ENCODE results near the gene KRTAP12-2.

The KRTAP12-2 gene

DNA sequence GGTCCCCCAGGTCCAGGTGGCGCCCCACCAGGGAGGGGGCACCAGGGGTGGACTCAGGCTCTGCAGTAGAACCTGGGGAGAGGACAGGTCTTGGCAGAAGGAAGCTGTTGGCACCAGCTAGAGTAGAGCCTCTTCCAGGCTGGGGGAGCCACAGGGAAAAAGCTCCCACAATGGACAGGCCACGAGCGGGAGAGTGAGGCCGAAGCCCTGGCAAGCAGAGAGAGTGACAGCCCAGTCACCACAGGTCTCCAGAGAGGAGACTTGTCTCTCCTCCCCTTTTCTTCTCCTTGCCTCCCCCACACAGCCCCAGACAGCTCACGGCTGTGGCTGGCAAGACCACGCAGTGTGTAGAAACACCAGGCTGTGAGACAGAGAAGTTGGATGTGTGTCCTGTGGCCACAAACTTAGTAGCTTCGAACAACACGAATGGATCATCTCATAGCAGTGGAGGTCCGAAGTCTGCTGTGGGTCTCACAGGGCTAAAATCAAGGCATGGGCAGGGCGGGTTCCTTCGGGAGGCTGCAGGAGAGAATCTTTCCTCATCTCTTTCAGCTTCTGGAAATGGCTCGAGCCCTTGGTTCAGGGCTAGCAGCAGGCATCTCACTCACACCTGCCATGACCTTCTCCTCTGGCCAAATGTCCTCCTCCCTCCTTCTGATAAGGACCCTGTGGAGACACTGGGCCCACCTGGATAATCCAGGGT lies 15.6 kb downstream of the KRTAP12-2 start:
- H3K36me3 ChIP-seq (ENCODE audit: control insufficient read depth in 1 of 2, insufficient read depth in 2 of 2, low read length in 2 of 2), result no peaks in the 10 kb centered on the region
- no peak overlapping the region for H2BK5ac ChIP-seq (ENCODE audit: low read depth, low read length, poor library complexity)
- no peak overlapping the region for H3K18ac ChIP-seq (ENCODE audit: low read length)
- H4K12ac ChIP-seq (ENCODE audit: low read depth, low read length), result no peak overlapping the region
- no peak overlapping the region for H2AFZ ChIP-seq (ENCODE audit: insufficient read depth, low read length, poor library complexity)
- H3K27ac ChIP-seq (ENCODE audit: low read depth, low read length), result no peak overlapping the region
- no peak overlapping the region for H4K91ac ChIP-seq (ENCODE audit: low read depth, low read length)
- no peak overlapping the region for H2BK120ac ChIP-seq (ENCODE audit: insufficient read depth, low read length, poor library complexity)
- H3K4ac ChIP-seq (ENCODE audit: low read depth, low read length), result no peak overlapping the region
- no peak overlapping the region for H2BK12ac ChIP-seq (ENCODE audit: low read length)
- no peak overlapping the region for H2AK5ac ChIP-seq (ENCODE audit: low read length)
- H3K23ac ChIP-seq (ENCODE audit: low read length), result no peak overlapping the region
- no peaks in the 10 kb centered on the region for H3K79me2 ChIP-seq (ENCODE audit: control insufficient read depth, insufficient read depth, low read length, poor library complexity)
- no peak overlapping the region for H3K4me3 ChIP-seq (ENCODE audit: low read depth, low read length)
- no peak for DNase-seq
- H4K8ac ChIP-seq (ENCODE audit: low read depth, low read length), result no peak overlapping the region
- no peaks in the 10 kb centered on the region for H3K27me3 ChIP-seq (ENCODE audit: insufficient read depth, low read length)
- no peaks in the 10 kb centered on the region for H3K4me1 ChIP-seq (ENCODE audit: control insufficient read depth in 1 of 2, insufficient read depth in 2 of 2, low read length in 2 of 2)
- no peaks in the 10 kb centered on the region for H3K79me1 ChIP-seq (ENCODE audit: low read length)
- WGBS (ENCODE audit: extremely low coverage, insufficient coverage, insufficient read length), result no CpG with 5 or more reads among the region's 12 CpGs
- H3K9ac ChIP-seq (ENCODE audit: low read length), result no peak overlapping the region
- H3K14ac ChIP-seq (ENCODE audit: low read length), result no peak overlapping the region
- peaks cover 11% of the 10 kb centered on the region for H3K9me3 ChIP-seq (ENCODE audit: insufficient read depth, low read depth, low read length)
- no peak overlapping the region for H3K4me2 ChIP-seq (ENCODE audit: low read length)

- Histone ChIP-seq H4K8ac (ENCODE audit: low read depth, low read length) (no peak overlapping the region), H3K9me3 (ENCODE audit: insufficient read depth, low read depth, low read length) (peaks cover 8% of the 10 kb centered on the region), H2AK5ac (ENCODE audit: low read length) (no peak overlapping the region), H3K36me3 (ENCODE audit: control insufficient read depth in 1 of 2, insufficient read depth in 2 of 2, low read length in 2 of 2) (no peaks in the 10 kb centered on the region), H3K4me1 (ENCODE audit: control insufficient read depth in 1 of 2, insufficient read depth in 2 of 2, low read length in 2 of 2) (no peaks in the 10 kb centered on the region), H4K91ac (ENCODE audit: low read depth, low read length) (no peak overlapping the region), H2BK12ac (ENCODE audit: low read length) (no peak overlapping the region), H4K12ac (ENCODE audit: low read depth, low read length) (no peak overlapping the region), H2AFZ (ENCODE audit: insufficient read depth, low read length, poor library complexity) (no peak overlapping the region), H2BK5ac (ENCODE audit: low read depth, low read length, poor library complexity) (no peak overlapping the region), H2BK120ac (ENCODE audit: insufficient read depth, low read length, poor library complexity) (no peak overlapping the region), H3K23ac (ENCODE audit: low read length) (no peak overlapping the region), H3K14ac (ENCODE audit: low read length) (no peak overlapping the region), H3K9ac (ENCODE audit: low read length) (no peak overlapping the region), H3K27me3 (ENCODE audit: insufficient read depth, low read length) (no peaks in the 10 kb centered on the region), H3K79me1 (ENCODE audit: low read length) (no peaks in the 10 kb centered on the region), H3K4me2 (ENCODE audit: low read length) (no peak overlapping the region), H3K79me2 (ENCODE audit: control insufficient read depth, insufficient read depth, low read length, poor library complexity) (no peaks in the 10 kb centered on the region), H3K27ac (ENCODE audit: low read depth, low read length) (no peak overlapping the region), H3K4me3 (ENCODE audit: low read depth, low read length) (no peak overlapping the region), H3K4ac (ENCODE audit: low read depth, low read length) (no peak overlapping the region), H3K18ac (ENCODE audit: low read length) (no peak overlapping the region)
- no peak for DNase-seq
- no CpG with 5 or more reads among the region's 20 CpGs for WGBS (ENCODE audit: extremely low coverage, insufficient coverage, insufficient read length)
These were observed 16.3 kb downstream of the KRTAP12-2 start for GRCh38 chr21:44650265-44650972.

- Histone ChIP-seq H4K12ac (ENCODE audit: low read depth, low read length) (no peak overlapping the region), H3K36me3 (ENCODE audit: control insufficient read depth in 1 of 2, insufficient read depth in 2 of 2, low read length in 2 of 2) (no peaks in the 10 kb centered on the region), H3K23ac (ENCODE audit: low read length) (no peak overlapping the region), H3K14ac (ENCODE audit: low read length) (no peak overlapping the region), H3K9me3 (ENCODE audit: insufficient read depth, low read depth, low read length) (peaks cover 7% of the 10 kb centered on the region), H4K8ac (ENCODE audit: low read depth, low read length) (no peak overlapping the region), H3K4ac (ENCODE audit: low read depth, low read length) (no peak overlapping the region), H3K79me2 (ENCODE audit: control insufficient read depth, insufficient read depth, low read length, poor library complexity) (no peaks in the 10 kb centered on the region), H3K4me2 (ENCODE audit: low read length) (no peak overlapping the region), H3K18ac (ENCODE audit: low read length) (no peak overlapping the region), H2AK5ac (ENCODE audit: low read length) (no peak overlapping the region), H3K4me3 (ENCODE audit: low read depth, low read length) (no peak overlapping the region), H3K4me1 (ENCODE audit: control insufficient read depth in 1 of 2, insufficient read depth in 2 of 2, low read length in 2 of 2) (no peaks in the 10 kb centered on the region), H3K79me1 (ENCODE audit: low read length) (no peaks in the 10 kb centered on the region), H4K91ac (ENCODE audit: low read depth, low read length) (no peak overlapping the region), H3K27ac (ENCODE audit: low read depth, low read length) (no peak overlapping the region), H3K9ac (ENCODE audit: low read length) (no peak overlapping the region), H2BK120ac (ENCODE audit: insufficient read depth, low read length, poor library complexity) (no peak overlapping the region), H2AFZ (ENCODE audit: insufficient read depth, low read length, poor library complexity) (no peak overlapping the region), H2BK12ac (ENCODE audit: low read length) (no peak overlapping the region), H2BK5ac (ENCODE audit: low read depth, low read length, poor library complexity) (no peak overlapping the region), H3K27me3 (ENCODE audit: insufficient read depth, low read length) (no peaks in the 10 kb centered on the region)
- no peak for DNase-seq
- no CpG with 5 or more reads among the region's 18 CpGs for WGBS (ENCODE audit: extremely low coverage, insufficient coverage, insufficient read length)
These were observed 17.1 kb downstream of the KRTAP12-2 start for GRCh38 chr21:44649521-44650100.

DNA sequence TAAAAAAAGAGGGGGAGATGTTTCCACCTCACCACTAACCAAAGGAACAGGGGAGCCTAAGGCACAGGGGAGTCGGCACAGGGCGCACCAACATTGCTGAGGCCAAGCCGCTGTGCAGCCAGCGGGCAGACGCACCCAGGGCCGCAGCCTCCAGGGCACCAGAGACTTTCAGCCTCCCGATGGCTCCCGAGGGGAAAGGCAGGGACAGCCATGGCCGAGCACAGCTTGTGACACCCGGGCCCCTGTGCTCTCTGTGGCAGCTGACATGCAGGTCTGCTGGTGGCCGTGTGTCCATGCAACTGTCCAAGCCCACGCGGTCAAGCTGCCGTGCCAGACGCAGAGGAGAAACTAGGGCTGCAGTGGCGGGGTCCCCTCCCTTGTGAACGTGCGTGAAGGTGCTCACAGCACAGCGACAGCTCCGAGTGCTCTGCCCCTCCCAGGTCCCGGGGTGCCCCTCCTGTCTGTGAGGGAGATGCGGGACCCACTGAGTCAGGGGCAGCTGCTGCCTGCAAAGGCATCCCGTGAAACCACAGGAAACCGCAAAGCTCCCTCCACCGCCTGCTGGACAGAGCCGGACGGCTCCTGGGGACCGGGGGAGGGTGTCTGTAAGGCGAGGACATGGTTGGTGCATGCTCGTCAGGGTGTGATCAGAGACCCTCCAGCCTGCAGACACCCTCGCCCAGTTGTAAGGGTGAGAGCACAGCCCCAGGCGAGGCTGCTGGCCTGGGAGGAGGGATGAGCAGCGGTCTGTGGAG lies 18.0 kb downstream of the KRTAP12-2 start:
- no peak overlapping the region for H2BK12ac ChIP-seq (ENCODE audit: low read length)
- H3K4ac ChIP-seq (ENCODE audit: low read depth, low read length), result no peak overlapping the region
- H3K79me1 ChIP-seq (ENCODE audit: low read length), result no peaks in the 10 kb centered on the region
- H3K9me3 ChIP-seq (ENCODE audit: insufficient read depth, low read depth, low read length), result peaks cover 7% of the 10 kb centered on the region
- no peak overlapping the region for H2AK5ac ChIP-seq (ENCODE audit: low read length)
- H4K91ac ChIP-seq (ENCODE audit: low read depth, low read length), result no peak overlapping the region
- H3K23ac ChIP-seq (ENCODE audit: low read length), result no peak overlapping the region
- no peaks in the 10 kb centered on the region for H3K27me3 ChIP-seq (ENCODE audit: insufficient read depth, low read length)
- no peaks in the 10 kb centered on the region for H3K4me1 ChIP-seq (ENCODE audit: control insufficient read depth in 1 of 2, insufficient read depth in 2 of 2, low read length in 2 of 2)
- no peak overlapping the region for H3K27ac ChIP-seq (ENCODE audit: low read depth, low read length)
- no peak overlapping the region for H2BK120ac ChIP-seq (ENCODE audit: insufficient read depth, low read length, poor library complexity)
- no peak overlapping the region for H2BK5ac ChIP-seq (ENCODE audit: low read depth, low read length, poor library complexity)
- no peaks in the 10 kb centered on the region for H3K36me3 ChIP-seq (ENCODE audit: control insufficient read depth in 1 of 2, insufficient read depth in 2 of 2, low read length in 2 of 2)
- H3K4me3 ChIP-seq (ENCODE audit: low read depth, low read length), result no peak overlapping the region
- no peak overlapping the region for H3K14ac ChIP-seq (ENCODE audit: low read length)
- H4K12ac ChIP-seq (ENCODE audit: low read depth, low read length), result no peak overlapping the region
- H4K8ac ChIP-seq (ENCODE audit: low read depth, low read length), result no peak overlapping the region
- no peak overlapping the region for H3K9ac ChIP-seq (ENCODE audit: low read length)
- no CpG with 5 or more reads among the region's 33 CpGs for WGBS (ENCODE audit: extremely low coverage, insufficient coverage, insufficient read length)
- no peak overlapping the region for H3K18ac ChIP-seq (ENCODE audit: low read length)
- H2AFZ ChIP-seq (ENCODE audit: insufficient read depth, low read length, poor library complexity), result no peak overlapping the region
- H3K4me2 ChIP-seq (ENCODE audit: low read length), result no peak overlapping the region
- no peak for DNase-seq
- H3K79me2 ChIP-seq (ENCODE audit: control insufficient read depth, insufficient read depth, low read length, poor library complexity), result no peaks in the 10 kb centered on the region

Data from trophoblast cell (in vitro differentiated cells and primary cell).